DMS53 treated with DMSO at 0.1 percent for 48 hours (cell line): ENCODE results near the gene CNOT8.

ENCODE experiments used
- DNase-seq: peaks from one replicate; lab custom pipeline; 2025; ENCODE audit not compliant: unreplicated experiment; lab: John Stamatoyannopoulos, UW

CNOT8 gene

GRCh38 chr5:154916874-154917273 lies 58.4 kb downstream of the CNOT8 start:
- no peak for DNase-seq

DNA sequence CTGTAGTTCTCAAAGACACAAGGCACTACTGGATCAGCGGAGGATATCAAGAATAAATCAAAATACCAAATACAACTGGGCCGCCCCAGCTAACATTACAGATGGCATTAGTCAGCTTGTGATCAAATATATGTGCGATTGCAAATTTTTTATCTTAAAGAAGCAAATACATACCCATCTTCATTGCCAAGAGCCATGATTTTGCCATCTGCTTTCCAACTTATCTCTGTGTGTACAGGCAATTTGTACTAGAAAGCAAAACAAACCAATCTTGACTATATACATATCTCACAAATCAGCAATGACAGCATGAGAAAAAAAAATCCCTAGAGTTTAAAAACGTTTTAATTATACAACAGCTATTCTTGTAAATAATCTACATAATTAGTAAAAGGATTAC lies 59.3 kb downstream of the CNOT8 start:
- no peak for DNase-seq

DNA sequence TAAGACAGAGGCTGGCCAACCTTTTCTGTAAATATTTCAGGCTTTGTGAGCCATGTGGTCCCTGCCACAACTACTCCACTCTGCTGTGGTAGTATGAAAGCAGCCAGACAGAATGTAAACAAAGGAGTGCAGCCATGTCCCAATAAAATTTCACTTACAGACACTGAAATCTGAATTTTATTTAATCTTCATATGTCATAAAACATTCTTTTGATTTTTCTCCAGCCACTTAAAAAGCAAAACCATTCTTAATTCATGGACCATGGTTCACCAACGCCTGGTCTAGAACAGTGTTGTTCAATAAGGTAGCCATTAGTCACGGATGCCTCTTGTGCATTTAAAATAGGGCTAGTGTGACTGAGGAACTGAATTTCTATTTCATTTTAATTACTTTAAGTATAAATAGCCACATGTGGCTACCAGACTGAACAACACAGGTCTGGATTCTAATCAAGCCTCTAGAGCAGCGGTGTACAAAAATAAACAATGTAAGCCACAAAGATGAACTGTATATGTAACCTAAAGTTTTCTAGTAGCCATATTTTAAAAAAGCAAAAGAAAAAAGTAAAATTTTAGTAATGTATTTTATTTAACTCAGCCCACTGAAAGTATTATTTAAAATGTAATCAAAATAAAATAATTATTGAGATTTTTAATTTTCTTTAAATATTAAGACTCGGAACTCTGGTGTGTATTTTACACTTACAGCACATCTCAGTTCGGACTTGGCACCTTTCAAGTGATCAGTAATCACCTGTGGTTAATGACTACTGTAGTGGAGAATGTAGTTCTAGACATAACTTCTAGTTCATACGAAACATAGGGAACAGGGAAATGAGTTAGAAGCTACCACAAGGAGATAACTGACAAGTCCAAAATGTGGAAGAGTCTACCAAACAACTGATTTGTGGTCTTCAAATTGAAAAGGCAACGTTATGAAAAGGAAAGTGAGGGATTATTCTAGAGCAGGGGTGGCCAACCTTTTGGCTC lies 65.3 kb downstream of the CNOT8 start:
- no peak for DNase-seq
